K562 (cell line): ENCODE measurements around the gene TOM1L2. TPM values are rescaled to one million over a fixed set of nuclear protein-coding genes. Genes with fewer than 3 reads are reported as not detected.

Experiments
- BDP1 ChIP-seq: IDR thresholded peaks from 3 replicates; pipeline ENCODE4 v1.6.1; 2011; ENCODE audit not compliant: insufficient read length, insufficient read depth
- CHD4 ChIP-seq: fragments of 200-600 bp; sonication (generic); IDR thresholded peaks from 3 replicates; pipeline ENCODE4 v1.6.1; 2012; ENCODE audit warnings: low read depth, mild to moderate bottlenecking, mixed read lengths, low read length, inconsistent platforms; ENCODE audit not compliant: insufficient read depth, insufficient replicate concordance, poor library complexity, severe bottlenecking
- MEF2A ChIP-seq: IDR thresholded peaks from 2 replicates; pipeline ENCODE4 v1.6.1; 2011; ENCODE audit warnings: low read depth, mild to moderate bottlenecking, low read length, moderate library complexity; ENCODE audit not compliant: control insufficient read depth
- PRDM10 ChIP-seq: fragments of 450-650 bp; IDR thresholded peaks from 2 replicates; pipeline ENCODE4 v1.6.1; 2018; ENCODE audit not compliant: partially characterized antibody
- RBBP5 ChIP-seq: fragments of 200-600 bp; sonication (generic); IDR thresholded peaks from 2 replicates; pipeline ENCODE4 v1.6.1; 2012; ENCODE audit warnings: borderline replicate concordance, mild to moderate bottlenecking, low read length, control low read depth, inconsistent platforms; ENCODE audit not compliant: insufficient read depth, poor library complexity, severe bottlenecking
- RBM39 ChIP-seq: fragments of 200-400 bp; formaldehyde crosslinking; optimal IDR thresholded peaks from 2 replicates; pipeline ENCODE3; 2018; ENCODE audit warnings: low read depth, low read length
- ZNF347 ChIP-seq: fragments of 450-650 bp; formaldehyde crosslinking; IDR thresholded peaks from 2 replicates; pipeline ENCODE4 v1.4.0; 2020; ENCODE audit warnings: low read depth, mild to moderate bottlenecking, moderate library complexity
- ZNF592 ChIP-seq: fragments of 450-650 bp; IDR thresholded peaks from 2 replicates; pipeline ENCODE4 v1.6.1; 2017; ENCODE audit warnings: antibody characterized with exemption, mild to moderate bottlenecking
- polyA plus RNA-seq, 8 experiments: library from polyadenylated mRNA; depleted of rRNA in 4 of 8; stranded (reverse) in 5 of 8; unstranded in 3 of 8; fragments of >200 nt; fragmentation: Nextera tagmentation in 2 of 8; fragmentation: Illumina TruSeq in 1 of 8; extraction: Ambion mirVana in 2 of 8; extraction: Trizol in 1 of 8; gene quantifications; 2 replicates each; pipeline versions ENCODE4 v1.2.1 to v1.2.3, GENCODE V29; 2011 to 2014; ENCODE audit warnings: inconsistent platforms in 1 of 8, missing spikeins in 1 of 8
- total RNA-seq, 7 experiments: library from RNA; depleted of rRNA in 6 of 7; stranded (reverse); fragments of >200 nt in 6 of 7; fragmentation: Illumina TruSeq in 2 of 7; extraction: Trizol in 2 of 7; gene quantifications; 2 replicates each; pipeline versions ENCODE4 v1.2.1 to v1.2.3, GENCODE V29; 2011 to 2021; ENCODE audit warnings: low replicate concordance in 1 of 7
- TF ChIP-seq, protein P1 (sequence below): fragments of 450-650 bp; formaldehyde crosslinking; conservative IDR thresholded peaks from 2 replicates; pipeline ENCODE4 v1.4.0; 2022; ENCODE audit warnings: mild to moderate bottlenecking, missing genetic modification characterization
- TF ChIP-seq, protein P2 (sequence below), 2 experiments: fragments of 450-650 bp in 1 of 2; IDR thresholded peaks; 2 replicates each; pipeline ENCODE4 v1.6.1; 2011 to 2017; ENCODE audit warnings: low read depth in 2 of 2, antibody characterized with exemption in 1 of 2, borderline replicate concordance in 1 of 2, low read length in 1 of 2, mild to moderate bottlenecking in 1 of 2, mixed read lengths in 1 of 2; ENCODE audit not compliant: control insufficient read depth in 1 of 2
- TF ChIP-seq, protein P3 (sequence below): sonication (generic); formaldehyde crosslinking; IDR thresholded peaks from 2 replicates; pipeline ENCODE4 v1.9.0; 2022; ENCODE audit warnings: mild to moderate bottlenecking, missing genetic modification reagents

TOM1L2 gene
- total and polyA plus RNA-seq, 9 of the 15 experiments (the other 6 are each of a cell fraction or from before 2014, with no cell fraction given), result 0.07 to 6.0 (median 2.5) TPM

GRCh38 chr17:17839791-17840707 lies 132.2 kb downstream of the TOM1L2 start (continued):
- no peak for TF ChIP-seq PRDM10
- no peak for TF ChIP-seq MEF2A
- TF ChIP-seq CHD4, result peak; percentile 79
- TF ChIP-seq, protein P1, sequence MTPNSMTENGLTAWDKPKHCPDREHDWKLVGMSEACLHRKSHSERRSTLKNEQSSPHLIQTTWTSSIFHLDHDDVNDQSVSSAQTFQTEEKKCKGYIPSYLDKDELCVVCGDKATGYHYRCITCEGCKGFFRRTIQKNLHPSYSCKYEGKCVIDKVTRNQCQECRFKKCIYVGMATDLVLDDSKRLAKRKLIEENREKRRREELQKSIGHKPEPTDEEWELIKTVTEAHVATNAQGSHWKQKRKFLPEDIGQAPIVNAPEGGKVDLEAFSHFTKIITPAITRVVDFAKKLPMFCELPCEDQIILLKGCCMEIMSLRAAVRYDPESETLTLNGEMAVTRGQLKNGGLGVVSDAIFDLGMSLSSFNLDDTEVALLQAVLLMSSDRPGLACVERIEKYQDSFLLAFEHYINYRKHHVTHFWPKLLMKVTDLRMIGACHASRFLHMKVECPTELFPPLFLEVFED (CRISPR knock-in tag), result no peak
- peak; percentile 77 for TF ChIP-seq ZNF592
- TF ChIP-seq, protein P2, sequence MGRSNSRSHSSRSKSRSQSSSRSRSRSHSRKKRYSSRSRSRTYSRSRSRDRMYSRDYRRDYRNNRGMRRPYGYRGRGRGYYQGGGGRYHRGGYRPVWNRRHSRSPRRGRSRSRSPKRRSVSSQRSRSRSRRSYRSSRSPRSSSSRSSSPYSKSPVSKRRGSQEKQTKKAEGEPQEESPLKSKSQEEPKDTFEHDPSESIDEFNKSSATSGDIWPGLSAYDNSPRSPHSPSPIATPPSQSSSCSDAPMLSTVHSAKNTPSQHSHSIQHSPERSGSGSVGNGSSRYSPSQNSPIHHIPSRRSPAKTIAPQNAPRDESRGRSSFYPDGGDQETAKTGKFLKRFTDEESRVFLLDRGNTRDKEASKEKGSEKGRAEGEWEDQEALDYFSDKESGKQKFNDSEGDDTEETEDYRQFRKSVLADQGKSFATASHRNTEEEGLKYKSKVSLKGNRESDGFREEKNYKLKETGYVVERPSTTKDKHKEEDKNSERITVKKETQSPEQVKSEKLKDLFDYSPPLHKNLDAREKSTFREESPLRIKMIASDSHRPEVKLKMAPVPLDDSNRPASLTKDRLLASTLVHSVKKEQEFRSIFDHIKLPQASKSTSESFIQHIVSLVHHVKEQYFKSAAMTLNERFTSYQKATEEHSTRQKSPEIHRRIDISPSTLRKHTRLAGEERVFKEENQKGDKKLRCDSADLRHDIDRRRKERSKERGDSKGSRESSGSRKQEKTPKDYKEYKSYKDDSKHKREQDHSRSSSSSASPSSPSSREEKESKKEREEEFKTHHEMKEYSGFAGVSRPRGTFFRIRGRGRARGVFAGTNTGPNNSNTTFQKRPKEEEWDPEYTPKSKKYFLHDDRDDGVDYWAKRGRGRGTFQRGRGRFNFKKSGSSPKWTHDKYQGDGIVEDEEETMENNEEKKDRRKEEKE (IDR thresholded peaks at IDR 0.05; ENCODE audit: borderline replicate concordance in 1 of 2, control insufficient read depth in 1 of 2, low read depth in 2 of 2, low read length in 1 of 2), result no peak
- TF ChIP-seq, protein P3, sequence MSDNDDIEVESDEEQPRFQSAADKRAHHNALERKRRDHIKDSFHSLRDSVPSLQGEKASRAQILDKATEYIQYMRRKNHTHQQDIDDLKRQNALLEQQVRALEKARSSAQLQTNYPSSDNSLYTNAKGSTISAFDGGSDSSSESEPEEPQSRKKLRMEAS (CRISPR knock-in tag), result no peak
- TF ChIP-seq RBM39, result no peak
- TF ChIP-seq ZNF347 (CRISPR knock-in tag), result no peak
- no peak for TF ChIP-seq BDP1
- TF ChIP-seq RBBP5, result no peak
